DND-41 (cell line): ENCODE data around the gene ATP2A2.
A peak's percentile ranks its signal among the peaks of the same experiment; 100 is the strongest.

Experiments used
- ATAC-seq: fragments of 200-7000 bp; cut with Tn5 transposase; 3 replicates; pipeline ENCODE4 v1.9.1; 2021; ENCODE audit warnings: low read depth; ENCODE audit not compliant: insufficient read depth
- DNase-seq: peaks from one replicate; pipeline ENCODE4 v3.0.0-alpha.2; 2020
- H2AFZ ChIP-seq: 2 replicates; pipeline ENCODE4 v1.6.0; 2012; ENCODE audit warnings: low read depth, low read length
- H3K27ac ChIP-seq: 2 replicates; pipeline ENCODE4 v1.5.1; 2012; ENCODE audit warnings: low read length, inconsistent platforms
- H3K27me3 ChIP-seq: fragments of 200-600 bp; sonication (generic); 2 replicates; pipeline ENCODE4 v1.6.0; 2012; ENCODE audit warnings: low read length, mild to moderate bottlenecking, inconsistent platforms; ENCODE audit not compliant: insufficient read depth, poor library complexity
- H3K36me3 ChIP-seq: 2 replicates; pipeline ENCODE4 v1.5.1; 2012; ENCODE audit warnings: low read length, inconsistent platforms; ENCODE audit not compliant: insufficient read depth
- H3K4me1 ChIP-seq: 2 replicates; pipeline ENCODE4 v1.5.1; 2012; ENCODE audit warnings: mild to moderate bottlenecking, low read length; ENCODE audit not compliant: insufficient read depth
- H3K4me2 ChIP-seq: 2 replicates; pipeline ENCODE4 v1.6.0; 2012; ENCODE audit warnings: mild to moderate bottlenecking, moderate library complexity, low read length, inconsistent platforms; ENCODE audit not compliant: insufficient read depth
- H3K4me3 ChIP-seq, 2 experiments: fragments of 200-600 bp in 1 of 2; shearing (Covaris generic) in 1 of 2; 2 replicates each; pipeline ENCODE4 v1.5.1; 2012 to 2016; ENCODE audit warnings: inconsistent platforms in 2 of 2, low read length in 2 of 2, mild to moderate bottlenecking in 2 of 2, low read depth in 1 of 2, moderate library complexity in 1 of 2
- H3K79me2 ChIP-seq: 2 replicates; pipeline ENCODE4 v1.6.0; 2012; ENCODE audit warnings: low read length, inconsistent platforms; ENCODE audit not compliant: insufficient read depth
- H3K9ac ChIP-seq: 2 replicates; pipeline ENCODE4 v1.6.0; 2012; ENCODE audit warnings: low read depth, mild to moderate bottlenecking, inconsistent platforms, low read length, moderate library complexity
- H3K9me3 ChIP-seq: 2 replicates; pipeline ENCODE4 v1.5.1; 2012; ENCODE audit warnings: low read length, moderate library complexity, mild to moderate bottlenecking, inconsistent platforms; ENCODE audit not compliant: insufficient read depth, severe bottlenecking
- H4K20me1 ChIP-seq: 2 replicates; pipeline ENCODE4 v1.6.0; 2012; ENCODE audit warnings: low read length; ENCODE audit not compliant: insufficient read depth
- CTCF ChIP-seq: IDR thresholded peaks from 2 replicates; pipeline ENCODE4 v1.5.1; 2012; ENCODE audit warnings: borderline replicate concordance, low read length, moderate library complexity, mild to moderate bottlenecking; ENCODE audit not compliant: poor library complexity, severe bottlenecking; ENCODE audit errors: extremely low read depth
- EZH2 ChIP-seq: IDR thresholded peaks from 3 replicates; pipeline ENCODE4 v1.6.1; 2012; ENCODE audit warnings: borderline replicate concordance, low read depth, mild to moderate bottlenecking, moderate library complexity, low read length, inconsistent platforms; ENCODE audit not compliant: severe bottlenecking

The ATP2A2 gene

GRCh38 chr12:110371408-110372055 lies 90.5 kb downstream of the ATP2A2 start:
- Histone ChIP-seq H2AFZ (no peak overlapping the region), H3K9me3 (no peaks in the 10 kb centered on the region), H3K36me3 (peaks cover 61% of the 10 kb centered on the region), H3K27me3 (no peaks in the 10 kb centered on the region), H3K4me3 (no peak overlapping the region), H3K9ac (no peak overlapping the region), H3K4me2 (no peak overlapping the region), H4K20me1 (peaks cover 7% of the 10 kb centered on the region), H3K27ac (no peak overlapping the region), H3K79me2 (no peaks in the 10 kb centered on the region), H3K4me1 (no peaks in the 10 kb centered on the region)
- TF ChIP-seq EZH2: no peak
- TF ChIP-seq CTCF: no peak
- DNase-seq: no peak
- ATAC-seq: peak; percentile 36; the same call in 1 of the 3 replicates

- DNase-seq (no peak), ATAC-seq (peak; percentile 7; the same call in 1 of the 3 replicates)
- no peaks in the 10 kb centered on the region for H3K79me2 ChIP-seq
- H4K20me1 ChIP-seq: peaks cover 7% of the 10 kb centered on the region
- H3K36me3 ChIP-seq: peaks cover 64% of the 10 kb centered on the region
- no peak overlapping the region for H3K4me2 ChIP-seq
- no peak overlapping the region for H2AFZ ChIP-seq
- H3K4me1 ChIP-seq: no peaks in the 10 kb centered on the region
- no peak overlapping the region for H3K27ac ChIP-seq
- no peaks in the 10 kb centered on the region for H3K27me3 ChIP-seq
- no peaks in the 10 kb centered on the region for H3K9me3 ChIP-seq
- no peak overlapping the region for H3K4me3 ChIP-seq
- no peak overlapping the region for H3K9ac ChIP-seq
- TF ChIP-seq EZH2: no peak
- no peak for TF ChIP-seq CTCF
Observed at GRCh38 chr12:110372056-110372425, 91.0 kb downstream of the ATP2A2 start.

GRCh38 chr12:110373025-110373424 lies 92.0 kb downstream of the ATP2A2 start:
- Histone ChIP-seq H4K20me1 (peaks cover 7% of the 10 kb centered on the region), H3K36me3 (peaks cover 73% of the 10 kb centered on the region), H3K4me1 (no peaks in the 10 kb centered on the region), H3K79me2 (no peaks in the 10 kb centered on the region), H3K4me3 (no peak overlapping the region), H3K9me3 (no peaks in the 10 kb centered on the region), H3K27me3 (no peaks in the 10 kb centered on the region), H3K9ac (no peak overlapping the region), H2AFZ (no peak overlapping the region), H3K4me2 (no peak overlapping the region), H3K27ac (no peak overlapping the region)
- TF ChIP-seq CTCF: no peak
- TF ChIP-seq EZH2: no peak
- ATAC-seq (no peak), DNase-seq (no peak)
